Gastroesophageal sphincter (tissue), 3 donors: Measurements from ENCODE around the gene RMP24.

ENCODE experiments used
- POLR2A ChIP-seq, 2 donors: fragments of 450-650 bp; IDR thresholded peaks; one replicate each; pipeline ENCODE4 v1.6.1; 2017; ENCODE audit warnings: antibody characterized with exemption in 2 of 2, mild to moderate bottlenecking in 2 of 2, moderate library complexity in 1 of 2
- POLR2AphosphoS5 ChIP-seq: sonication (generic); formaldehyde crosslinking; IDR thresholded peaks from one replicate; pipeline ENCODE4 v1.6.1; 2017; ENCODE audit warnings: antibody characterized with exemption
- TF ChIP-seq, protein P1 (sequence below), 4 experiments: fragments of 200-600 bp in 2 of 4; fragments of 450-650 bp in 2 of 4; sonication (generic) in 1 of 4; IDR thresholded peaks; one replicate each; pipeline ENCODE4 v1.5.1; 2017 to 2019; ENCODE audit warnings: antibody characterized with exemption in 4 of 4, mild to moderate bottlenecking in 2 of 4, moderate library complexity in 2 of 4

DNA sequence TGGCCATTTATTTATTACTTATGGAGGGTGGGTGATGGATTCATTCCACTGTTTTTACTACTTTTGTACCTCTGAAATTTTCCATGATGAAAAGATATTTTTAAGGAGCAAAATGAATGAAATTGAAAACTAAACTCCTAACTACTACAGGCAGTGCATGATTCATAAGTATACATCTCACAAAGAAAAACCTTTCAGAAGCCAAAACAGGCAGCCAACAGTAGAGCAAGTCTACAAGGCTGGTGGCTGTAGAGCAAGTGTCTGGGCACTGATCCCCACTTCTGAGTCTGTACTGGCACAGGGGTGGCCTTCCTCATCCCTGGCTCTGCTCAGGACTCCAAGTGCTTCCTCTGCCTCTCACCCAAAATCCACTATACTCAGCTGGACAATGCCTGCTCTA lies 8.2 kb upstream of the RMP24 start:
- TF ChIP-seq POLR2AphosphoS5 (no peak), POLR2A (IDR thresholded peaks at IDR 0.05) (no peak)
- TF ChIP-seq, protein P1, sequence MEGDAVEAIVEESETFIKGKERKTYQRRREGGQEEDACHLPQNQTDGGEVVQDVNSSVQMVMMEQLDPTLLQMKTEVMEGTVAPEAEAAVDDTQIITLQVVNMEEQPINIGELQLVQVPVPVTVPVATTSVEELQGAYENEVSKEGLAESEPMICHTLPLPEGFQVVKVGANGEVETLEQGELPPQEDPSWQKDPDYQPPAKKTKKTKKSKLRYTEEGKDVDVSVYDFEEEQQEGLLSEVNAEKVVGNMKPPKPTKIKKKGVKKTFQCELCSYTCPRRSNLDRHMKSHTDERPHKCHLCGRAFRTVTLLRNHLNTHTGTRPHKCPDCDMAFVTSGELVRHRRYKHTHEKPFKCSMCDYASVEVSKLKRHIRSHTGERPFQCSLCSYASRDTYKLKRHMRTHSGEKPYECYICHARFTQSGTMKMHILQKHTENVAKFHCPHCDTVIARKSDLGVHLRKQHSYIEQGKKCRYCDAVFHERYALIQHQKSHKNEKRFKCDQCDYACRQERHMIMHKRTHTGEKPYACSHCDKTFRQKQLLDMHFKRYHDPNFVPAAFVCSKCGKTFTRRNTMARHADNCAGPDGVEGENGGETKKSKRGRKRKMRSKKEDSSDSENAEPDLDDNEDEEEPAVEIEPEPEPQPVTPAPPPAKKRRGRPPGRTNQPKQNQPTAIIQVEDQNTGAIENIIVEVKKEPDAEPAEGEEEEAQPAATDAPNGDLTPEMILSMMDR (IDR thresholded peaks at IDR 0.05), result no peak
